RKO (cell line): Measurements from ENCODE around the gene KRTDAP.

Experiments used
- DNase-seq: peaks from one replicate; pipeline ENCODE4 v3.0.0-alpha.2; 2016; ENCODE audit warnings: low spot score

KRTDAP gene

GRCh38 chr19:35512831-35513627 lies 22.8 kb upstream of the KRTDAP start:
- no peak for DNase-seq

GRCh38 chr19:35511337-35511736 lies 21.1 kb upstream of the KRTDAP start:
- DNase-seq: no peak

GRCh38 chr19:35510626-35510964 lies 20.3 kb upstream of the KRTDAP start:
- DNase-seq: no peak

- peak; percentile 66 for DNase-seq
Measured at GRCh38 chr19:35509861-35510625, 19.8 kb upstream of the KRTDAP start.

DNA sequence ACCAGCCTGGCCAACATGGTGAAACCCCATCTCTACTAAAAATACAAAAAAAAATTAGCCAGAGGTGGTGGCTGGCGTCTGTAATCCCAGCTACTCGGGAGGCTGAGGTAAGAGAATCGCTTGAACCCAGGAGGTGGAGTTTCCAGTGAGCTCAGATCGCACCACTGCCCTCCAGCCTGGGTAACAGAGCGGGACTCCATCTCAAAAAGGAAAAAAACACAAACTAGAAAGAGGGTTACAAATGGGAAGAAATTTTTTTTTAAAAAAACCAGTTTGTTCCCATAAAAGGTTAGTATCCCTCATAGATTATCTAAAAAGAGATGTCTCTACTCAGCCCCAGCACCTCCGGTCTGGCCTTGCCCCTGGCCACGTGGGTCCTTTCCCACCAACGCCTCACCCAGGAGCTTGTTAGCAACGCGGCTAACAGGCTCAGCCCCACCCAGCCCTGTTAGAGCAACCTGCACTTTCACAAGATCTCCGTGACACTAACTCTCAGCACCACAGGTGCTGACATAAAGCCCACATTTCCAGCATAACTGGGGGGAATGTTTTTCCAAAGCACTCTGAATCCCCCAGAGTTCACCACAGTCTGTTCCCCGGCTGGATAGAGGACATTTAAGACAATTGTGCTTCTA lies 18.9 kb upstream of the KRTDAP start:
- peak; percentile 52 for DNase-seq

DNA sequence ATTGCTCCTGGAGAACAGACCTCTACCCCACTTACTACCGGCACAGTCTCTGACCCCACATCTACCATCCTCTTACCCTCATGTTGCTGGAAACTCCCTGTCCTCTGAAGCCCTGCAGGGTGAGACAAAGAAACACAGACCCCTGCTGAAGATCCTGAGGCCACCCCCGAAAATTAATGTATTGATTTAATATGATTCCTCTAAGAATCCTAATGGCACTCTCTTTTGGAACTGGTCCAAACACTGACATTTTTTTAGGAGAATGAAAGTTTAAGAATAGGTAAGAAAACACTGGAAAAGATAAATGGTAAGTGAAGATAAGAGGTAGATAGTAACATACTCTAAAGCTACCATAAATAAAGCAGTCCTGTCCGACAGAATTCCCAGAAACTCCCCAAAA lies 17.9 kb upstream of the KRTDAP start:
- DNase-seq: no peak

DNA sequence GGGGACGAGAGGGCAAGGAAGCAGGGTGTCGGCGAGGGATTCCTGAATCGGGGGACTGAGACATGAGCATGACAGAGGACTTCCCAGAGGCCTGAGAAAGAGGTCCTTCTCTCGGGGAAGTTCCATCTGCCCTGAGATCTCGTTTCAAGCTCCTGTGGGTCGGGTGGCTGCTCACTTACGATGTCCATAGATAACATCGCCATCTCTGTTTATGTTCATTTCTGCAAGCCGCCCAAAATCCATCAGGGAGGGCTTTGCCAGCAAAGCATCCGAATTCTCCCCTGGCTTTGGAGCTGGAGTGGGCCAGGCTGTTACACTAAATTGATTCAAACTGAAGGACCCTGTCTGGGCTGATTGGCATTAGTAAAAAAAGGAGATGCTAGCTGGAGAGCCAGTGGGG lies 17.3 kb upstream of the KRTDAP start:
- no peak for DNase-seq

- no peak for DNase-seq
Measured at GRCh38 chr19:35506011-35506410, 15.7 kb upstream of the KRTDAP start.

DNA sequence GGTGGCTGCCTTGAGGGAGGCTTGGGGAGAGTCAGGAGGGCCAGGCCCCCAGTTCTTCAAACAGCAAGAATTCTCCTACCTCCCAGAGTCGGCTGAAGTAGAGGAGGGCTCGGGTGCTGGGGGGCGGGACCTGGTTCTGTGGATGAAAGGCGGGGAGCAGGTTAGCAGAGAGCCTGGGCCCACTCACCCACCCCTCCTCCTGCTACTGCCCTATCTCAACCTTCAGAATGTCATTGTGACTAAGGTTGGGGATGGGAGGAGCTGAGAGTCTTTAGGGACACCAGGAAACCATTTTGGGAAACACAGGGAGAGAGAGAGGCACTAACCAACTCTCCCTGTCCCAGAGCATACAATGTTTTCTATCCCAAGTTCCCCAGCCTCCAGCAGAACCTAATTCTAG lies 12.5 kb upstream of the KRTDAP start:
- DNase-seq: no peak

DNA sequence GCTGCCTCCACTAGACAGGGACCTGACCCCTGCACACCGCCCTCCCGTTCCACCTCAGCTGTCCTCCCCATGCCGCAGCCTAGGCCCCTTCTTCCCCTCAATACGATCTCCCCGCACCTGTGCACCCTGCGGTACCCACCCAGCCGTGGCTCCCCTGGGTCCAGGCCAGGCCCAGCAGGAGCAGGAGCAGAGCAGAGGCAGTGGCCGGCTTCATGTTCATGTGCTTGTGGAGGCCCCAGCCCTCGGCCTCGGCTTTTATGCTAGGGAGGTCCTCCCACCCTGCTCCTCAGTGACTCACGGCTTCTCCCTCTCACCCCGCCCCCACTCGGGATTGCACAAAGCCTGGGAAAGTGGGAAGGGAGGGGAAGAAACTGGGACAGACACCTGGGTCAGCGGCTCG lies 11.4 kb upstream of the KRTDAP start:
- DNase-seq: no peak

DNA sequence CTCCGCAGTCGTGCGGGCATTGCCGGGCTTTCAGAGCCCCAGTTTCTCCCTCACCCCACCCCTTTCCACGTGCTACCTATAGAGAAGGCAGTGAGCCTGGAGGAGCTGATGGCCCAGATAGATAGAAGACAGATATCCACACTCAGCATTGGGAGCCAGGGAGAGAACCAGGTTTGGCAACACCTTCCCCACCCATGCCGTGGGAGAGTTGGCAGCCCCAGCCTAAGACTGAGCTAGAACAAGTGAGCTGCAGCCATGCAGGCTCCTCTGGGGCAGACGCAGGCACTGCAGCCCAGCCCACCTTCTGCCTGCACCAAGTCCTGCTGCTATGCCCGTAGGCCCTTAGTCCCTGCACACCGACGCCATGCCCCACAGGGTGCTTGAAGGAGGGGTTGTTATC lies 10.3 kb upstream of the KRTDAP start:
- no peak for DNase-seq

GRCh38 chr19:35498984-35499527 lies 8.8 kb upstream of the KRTDAP start:
- DNase-seq: no peak

- DNase-seq: no peak
Measured at GRCh38 chr19:35498220-35498619, 8.0 kb upstream of the KRTDAP start.

- no peak for DNase-seq
Measured at GRCh38 chr19:35497406-35497805, 7.1 kb upstream of the KRTDAP start.

- DNase-seq: peak; percentile 80
Measured at GRCh38 chr19:35495107-35496064, 5.1 kb upstream of the KRTDAP start.

- no peak for DNase-seq
Measured at GRCh38 chr19:35493971-35494370, 3.7 kb upstream of the KRTDAP start.

GRCh38 chr19:35491836-35492360 lies 1.6 kb upstream of the KRTDAP start:
- DNase-seq: no peak

DNA sequence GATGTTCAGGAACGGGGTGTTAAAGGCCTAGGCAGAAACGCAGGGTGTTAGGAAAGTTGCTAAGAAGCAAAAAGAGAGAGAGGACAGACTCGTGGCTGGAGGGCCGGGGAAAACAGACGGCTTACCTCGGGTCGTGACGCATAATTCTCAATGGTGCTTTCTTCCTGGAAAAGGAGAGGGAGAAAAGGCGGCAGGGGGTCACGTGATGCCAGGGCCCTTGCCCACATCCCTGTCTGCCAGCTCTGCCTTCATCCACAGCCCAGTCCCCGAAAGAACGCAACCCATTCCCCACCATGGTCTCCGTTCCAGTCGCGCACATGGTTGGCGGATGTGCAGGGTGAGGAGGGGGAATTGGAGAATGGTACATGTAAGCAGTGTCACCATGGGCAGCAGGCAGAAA lies 1.6 kb downstream of the KRTDAP start:
- DNase-seq: no peak

GRCh38 chr19:35487656-35488182 lies 2.5 kb downstream of the KRTDAP start:
- DNase-seq: no peak

- no peak for DNase-seq
Measured at GRCh38 chr19:35486268-35486708, 4.0 kb downstream of the KRTDAP start.
